OCI-LY3 (cell line): ENCODE measurements around the gene BRI3BP.

Experiments
- H2AFZ ChIP-seq: fragments of 200-600, 300-600 bp; shearing (Covaris generic); 2 replicates; pipeline ENCODE4 v1.6.0; 2014; ENCODE audit warnings: antibody characterized with exemption, low read depth, low read length
- H3K27ac ChIP-seq: fragments of 200-600, 300-600 bp; sonication (generic); 2 replicates; pipeline ENCODE4 v1.5.1; 2014; ENCODE audit warnings: mild to moderate bottlenecking, low read length, moderate library complexity, mixed read lengths
- H3K27me3 ChIP-seq: fragments of 200-600, 300-600 bp; sonication (generic); 2 replicates; pipeline ENCODE4 v1.6.1; 2014; ENCODE audit warnings: low read depth, low read length, mixed read lengths
- H3K36me3 ChIP-seq: fragments of 200-600, 300-600 bp; sonication (generic); replicated peaks from 2 replicates; pipeline ENCODE3; 2014; ENCODE audit warnings: low read depth, low read length, mixed read lengths
- H3K4me1 ChIP-seq: fragments of 300-600, 200-600 bp; sonication (generic); 2 replicates; pipeline ENCODE4 v1.6.1; 2014; ENCODE audit warnings: low read length, mixed read lengths
- H3K4me2 ChIP-seq: fragments of 200-600, 300-600 bp; sonication (generic); 2 replicates; pipeline ENCODE4 v1.6.1; 2014; ENCODE audit warnings: low read length, mixed read lengths
- H3K4me3 ChIP-seq: fragments of 300-600, 200-600 bp; sonication (generic); 2 replicates; pipeline ENCODE4 v1.5.1; 2014; ENCODE audit warnings: antibody characterized with exemption, mild to moderate bottlenecking, low read length, moderate library complexity
- H3K79me2 ChIP-seq: fragments of 300-600, 200-600 bp; shearing (Covaris generic); 2 replicates; pipeline ENCODE4 v1.6.1; 2014; ENCODE audit warnings: mild to moderate bottlenecking, low read length, mixed read lengths
- H3K9ac ChIP-seq: fragments of 300-600, 200-600 bp; shearing (Covaris generic); 2 replicates; pipeline ENCODE4 v1.6.0; 2014; ENCODE audit warnings: mild to moderate bottlenecking, low read length, moderate library complexity
- H3K9me3 ChIP-seq: fragments of 200-600, 300-600 bp; shearing (Covaris generic); 2 replicates; pipeline ENCODE4 v1.6.1; 2014; ENCODE audit warnings: low read length, mixed read lengths; ENCODE audit not compliant: insufficient read depth
- H4K20me1 ChIP-seq: fragments of 200-600, 300-600 bp; sonication (generic); 2 replicates; pipeline ENCODE4 v1.6.1; 2016; ENCODE audit warnings: low read length, mixed read lengths; ENCODE audit not compliant: insufficient read depth
- CTCF ChIP-seq: fragments of 200-600, 300-600 bp; sonication (generic); IDR thresholded peaks from 2 replicates; pipeline ENCODE4 v1.5.1; 2014; ENCODE audit warnings: antibody characterized with exemption, low read length, low read depth
- EZH2phosphoT487 ChIP-seq: fragments of 200-600 bp; shearing (Covaris generic); IDR thresholded peaks from 2 replicates; pipeline ENCODE4 v1.6.1; 2018; ENCODE audit warnings: antibody characterized with exemption, mixed run types, low read depth

Gene BRI3BP

GRCh38 chr12:125018356-125018755 is 24.9 kb downstream of the BRI3BP start:
- H3K4me1 ChIP-seq, result no peaks in the 10 kb centered on the region
- peaks cover 61% of the 10 kb centered on the region for H3K36me3 ChIP-seq
- no peak overlapping the region for H3K9ac ChIP-seq
- H3K79me2 ChIP-seq, result peaks cover 20% of the 10 kb centered on the region
- no peaks in the 10 kb centered on the region for H3K9me3 ChIP-seq
- no peak overlapping the region for H3K27ac ChIP-seq
- H4K20me1 ChIP-seq, result peaks cover 12% of the 10 kb centered on the region
- no peak for TF ChIP-seq CTCF
- TF ChIP-seq EZH2phosphoT487, result no peak
- H2AFZ ChIP-seq, result no peak overlapping the region
- H3K4me3 ChIP-seq, result no peak overlapping the region
- no peaks in the 10 kb centered on the region for H3K27me3 ChIP-seq
- H3K4me2 ChIP-seq, result no peak overlapping the region

GRCh38 chr12:125021096-125021495 is 27.7 kb downstream of the BRI3BP start:
- no peak overlapping the region for H3K4me2 ChIP-seq

GRCh38 chr12:125021771-125022170 is 28.3 kb downstream of the BRI3BP start:
- Histone ChIP-seq H4K20me1 (0 out of 2 replicates have a peak, but pooled peaks cover 4% of the 10 kb centered on the region), H3K27me3 (no peaks in the 10 kb centered on the region), H3K36me3 (peaks cover 57% of the 10 kb centered on the region), H3K9me3 (no peaks in the 10 kb centered on the region), H3K4me3 (no peak overlapping the region), H3K9ac (no peak overlapping the region), H3K27ac (no peak overlapping the region), H2AFZ (no peak overlapping the region), H3K4me1 (no peaks in the 10 kb centered on the region), H3K4me2 (no peak overlapping the region), H3K79me2 (peaks cover 11% of the 10 kb centered on the region; the same call in 1 of the 2 replicates)
- TF ChIP-seq EZH2phosphoT487 (no peak), CTCF (no peak)

More at GRCh38 chr12:125021096-125021495, 27.7 kb downstream of the BRI3BP start:
- Histone ChIP-seq H4K20me1 (0 out of 2 replicates have a peak, but pooled peaks cover 4% of the 10 kb centered on the region), H3K4me1 (no peaks in the 10 kb centered on the region), H3K27ac (no peak overlapping the region), H3K9me3 (no peaks in the 10 kb centered on the region), H3K79me2 (peaks cover 11% of the 10 kb centered on the region; the same call in 1 of the 2 replicates), H3K36me3 (peaks cover 55% of the 10 kb centered on the region), H3K9ac (no peak overlapping the region), H3K27me3 (no peaks in the 10 kb centered on the region), H3K4me3 (no peak overlapping the region), H2AFZ (no peak overlapping the region)
- no peak for TF ChIP-seq CTCF
- no peak for TF ChIP-seq EZH2phosphoT487

GRCh38 chr12:125023065-125023464 is 29.6 kb downstream of the BRI3BP start:
- TF ChIP-seq CTCF, result no peak
- no peak for TF ChIP-seq EZH2phosphoT487
- Histone ChIP-seq H3K4me2 (no peak overlapping the region), H3K9ac (no peak overlapping the region), H3K4me3 (no peak overlapping the region), H3K4me1 (no peaks in the 10 kb centered on the region), H2AFZ (no peak overlapping the region), H3K27me3 (no peaks in the 10 kb centered on the region), H3K79me2 (peaks cover 10% of the 10 kb centered on the region), H3K9me3 (no peaks in the 10 kb centered on the region), H3K27ac (no peak overlapping the region), H3K36me3 (peaks cover 55% of the 10 kb centered on the region), H4K20me1 (no peaks in the 10 kb centered on the region)
